Liver (tissue), 9 donors: ENCODE data around the gene PGAM1. TPM values are rescaled to one million over a fixed set of nuclear protein-coding genes. Genes with fewer than 3 reads are reported as not detected.

ENCODE experiments used
- DNase-seq: peaks from one replicate; pipeline ENCODE4 v3.0.0-alpha.2; 2017; ENCODE audit warnings: low spot score
- H3K27ac ChIP-seq, 2 donors: one replicate each; pipeline ENCODE4 v1.7.0; 2013; ENCODE audit warnings: inconsistent platforms in 2 of 2, low read length in 2 of 2, control low read depth in 1 of 2, low read depth in 1 of 2, mild to moderate bottlenecking in 1 of 2
- H3K27me3 ChIP-seq, 4 donors: one replicate each; pipeline versions ENCODE4 v1.6.1 to v1.7.0; 2013; ENCODE audit warnings: low read length in 3 of 4, inconsistent platforms in 1 of 4, mild to moderate bottlenecking in 1 of 4, moderate library complexity in 1 of 4; ENCODE audit not compliant: control insufficient read depth in 4 of 4, insufficient read depth in 4 of 4
- H3K36me3 ChIP-seq, 4 donors: one replicate each; pipeline versions ENCODE4 v1.6.1 to v1.7.0; 2013; ENCODE audit warnings: low read length in 3 of 4, mild to moderate bottlenecking in 3 of 4, low read depth in 1 of 4, moderate library complexity in 1 of 4; ENCODE audit not compliant: control insufficient read depth in 4 of 4, insufficient read depth in 3 of 4
- H3K4me1 ChIP-seq, 4 donors: one replicate each; pipeline versions ENCODE4 v1.6.1 to v1.7.0; 2013; ENCODE audit warnings: low read length in 3 of 4, mild to moderate bottlenecking in 3 of 4, moderate library complexity in 1 of 4; ENCODE audit not compliant: control insufficient read depth in 4 of 4, insufficient read depth in 4 of 4
- H3K4me3 ChIP-seq, 3 donors: one replicate each; pipeline versions ENCODE4 v1.6.1 to v1.7.0; 2013; ENCODE audit warnings: low read length in 3 of 3, control low read depth in 1 of 3, low read depth in 1 of 3, mild to moderate bottlenecking in 1 of 3
- H3K9ac ChIP-seq, 2 donors: one replicate each; pipeline ENCODE4 v1.7.0; 2013; ENCODE audit warnings: low read length in 2 of 2, mild to moderate bottlenecking in 2 of 2, moderate library complexity in 2 of 2, control low read depth in 1 of 2, low read depth in 1 of 2
- H3K9me3 ChIP-seq, 4 donors: one replicate each; pipeline versions ENCODE4 v1.6.1 to v1.7.0; 2013; ENCODE audit warnings: low read length in 3 of 4; ENCODE audit not compliant: control insufficient read depth in 4 of 4
- EGR1 ChIP-seq, 2 donors: IDR thresholded peaks; 2 replicates each; pipeline ENCODE4 v1.6.1; 2016 to 2018; ENCODE audit warnings: antibody characterized with exemption in 2 of 2, low read depth in 2 of 2
- FOXA1 ChIP-seq: IDR thresholded peaks from 2 replicates; pipeline ENCODE4 v1.6.1; 2016; ENCODE audit warnings: antibody characterized with exemption
- FOXA2 ChIP-seq: IDR thresholded peaks from 2 replicates; pipeline ENCODE4 v1.6.1; 2016; ENCODE audit warnings: antibody characterized with exemption
- GABPA ChIP-seq, 2 donors: IDR thresholded peaks in 1 of 2; conservative IDR thresholded peaks in 1 of 2; 2 replicates each; pipeline ENCODE4 v1.6.1; 2016; ENCODE audit warnings: antibody characterized with exemption in 2 of 2, mild to moderate bottlenecking in 1 of 2, moderate library complexity in 1 of 2
- HNF4A ChIP-seq, 2 donors: conservative IDR thresholded peaks; 2 replicates each; pipeline ENCODE4 v1.6.1; 2016; ENCODE audit warnings: antibody characterized with exemption in 2 of 2, mild to moderate bottlenecking in 2 of 2
- HNF4G ChIP-seq: IDR thresholded peaks from 2 replicates; pipeline ENCODE4 v1.6.1; 2016; ENCODE audit warnings: antibody characterized with exemption
- JUND ChIP-seq, 2 donors: IDR thresholded peaks; 2 replicates each; pipeline ENCODE4 v1.6.1; 2016; ENCODE audit warnings: antibody characterized with exemption in 2 of 2
- NR2F2 ChIP-seq: IDR thresholded peaks from 2 replicates; pipeline ENCODE4 v1.6.1; 2016; ENCODE audit warnings: antibody characterized with exemption
- RAD21 ChIP-seq, 2 donors: IDR thresholded peaks; 2 replicates each; pipeline ENCODE4 v1.6.1; 2016; ENCODE audit warnings: antibody characterized with exemption in 2 of 2, mild to moderate bottlenecking in 2 of 2
- RXRA ChIP-seq, 2 donors: IDR thresholded peaks; 2 replicates each; pipeline ENCODE4 v1.6.1; 2017 to 2018; ENCODE audit warnings: antibody characterized with exemption in 2 of 2, mild to moderate bottlenecking in 1 of 2
- SP1 ChIP-seq: IDR thresholded peaks from 2 replicates; pipeline ENCODE4 v1.6.1; 2018; ENCODE audit warnings: antibody characterized with exemption, mild to moderate bottlenecking
- TAF1 ChIP-seq: conservative IDR thresholded peaks from 2 replicates; pipeline ENCODE4 v1.6.1; 2016; ENCODE audit warnings: antibody characterized with exemption, mild to moderate bottlenecking
- YY1 ChIP-seq: IDR thresholded peaks from 2 replicates; pipeline ENCODE4 v1.6.1; 2016; ENCODE audit warnings: antibody characterized with exemption, mild to moderate bottlenecking
- WGBS: extraction: QIAGEN DNeasy Blood & Tissue Kit; methylation state at CpG from one replicate; pipeline ENCODE4 v1.1.7; 2013; 5-methylcytosine and 5-hydroxymethylcytosine counted together
- polyA plus RNA-seq, 2 donors: library from polyadenylated mRNA; stranded (reverse) in 1 of 2; unstranded in 1 of 2; fragments of 200-250 nt in 1 of 2; fragments of >200 nt in 1 of 2; fragmentation: Nextera tagmentation in 1 of 2; extraction: Ambion mirVana in 1 of 2; gene quantifications; one replicate each; pipeline versions ENCODE4 v1.2.1 to v1.2.3, GENCODE V29; 2013 to 2015
- total RNA-seq, 2 donors: library from RNA; depleted of rRNA; stranded (reverse); fragments of >200 nt; gene quantifications; one replicate each; pipeline ENCODE4 v1.2.3, GENCODE V29; 2014
- TF ChIP-seq, protein P1 (sequence below): IDR thresholded peaks from 2 replicates; pipeline ENCODE4 v1.6.1; 2016; ENCODE audit warnings: antibody characterized with exemption
- TF ChIP-seq, protein P2 (sequence below): IDR thresholded peaks from 2 replicates; pipeline ENCODE4 v1.6.1; 2016; ENCODE audit warnings: antibody characterized with exemption
- TF ChIP-seq, protein P3 (sequence below): IDR thresholded peaks from 2 replicates; pipeline ENCODE4 v1.6.1; 2016; ENCODE audit warnings: antibody characterized with exemption, mild to moderate bottlenecking
- TF ChIP-seq, protein P4 (sequence below): IDR thresholded peaks from 2 replicates; pipeline ENCODE4 v1.6.1; 2016; ENCODE audit warnings: antibody characterized with exemption
- donor health status: healthy.
- donor health status: healthy.
- donor health status: healthy.
- donor health status: healthy.
- donor health status: healthy.

Gene PGAM1
- total and polyA plus RNA-seq, 4 donors, result 52.0 to 178 (median 106) TPM

DNA sequence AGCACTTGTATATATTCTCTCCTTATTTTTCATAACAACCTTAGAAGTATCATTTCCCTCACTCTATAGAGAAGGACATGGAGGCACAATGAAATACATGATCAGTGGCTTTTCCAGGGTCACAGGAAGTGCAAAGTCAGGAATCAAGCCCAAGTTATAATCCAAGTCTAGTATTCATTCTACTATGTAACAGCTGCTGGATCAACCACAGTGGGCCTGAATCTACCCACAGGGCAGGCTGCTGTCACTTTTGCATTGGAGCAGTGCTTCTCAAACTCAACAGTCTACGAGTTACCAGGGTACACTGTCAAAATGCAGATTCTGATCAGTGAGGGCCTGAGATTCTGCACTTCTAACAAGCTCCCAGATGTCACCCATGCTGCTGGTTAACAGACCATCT is 38.2 kb downstream of the PGAM1 start:
- Histone ChIP-seq H3K36me3 (peaks cover 15 to 84% (median 73%) of the 10 kb centered on the region in 4 donors), H3K9me3 (no peaks in the 10 kb centered on the region), H3K4me1 (peaks cover 0 to 7% (median 1%) of the 10 kb centered on the region in 4 donors), H3K27ac (no peak overlapping the region), H3K9ac (no peak overlapping the region), H3K27me3 (no peaks in the 10 kb centered on the region), H3K4me3 (no peak overlapping the region)
- DNase-seq, result no peak
- TF ChIP-seq FOXA2 (no peak), HNF4A (conservative IDR thresholded peaks at IDR 0.05) (no peak), HNF4G (no peak), EGR1 (IDR thresholded peaks at IDR 0.05; ENCODE audit: low read depth in 2 of 2) (no peak), RAD21 (IDR thresholded peaks at IDR 0.05) (no peak), TAF1 (no peak), RXRA (IDR thresholded peaks at IDR 0.05) (no peak), GABPA (IDR thresholded peaks at IDR 0.05 in 1 of 2, conservative IDR thresholded peaks at IDR 0.05 in 1 of 2) (no peak), JUND (IDR thresholded peaks at IDR 0.05) (no peak), YY1 (no peak), NR2F2 (no peak), FOXA1 (no peak), SP1 (no peak)
- TF ChIP-seq, protein P1, sequence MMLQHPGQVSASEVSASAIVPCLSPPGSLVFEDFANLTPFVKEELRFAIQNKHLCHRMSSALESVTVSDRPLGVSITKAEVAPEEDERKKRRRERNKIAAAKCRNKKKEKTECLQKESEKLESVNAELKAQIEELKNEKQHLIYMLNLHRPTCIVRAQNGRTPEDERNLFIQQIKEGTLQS, result no peak
- TF ChIP-seq, protein P2, sequence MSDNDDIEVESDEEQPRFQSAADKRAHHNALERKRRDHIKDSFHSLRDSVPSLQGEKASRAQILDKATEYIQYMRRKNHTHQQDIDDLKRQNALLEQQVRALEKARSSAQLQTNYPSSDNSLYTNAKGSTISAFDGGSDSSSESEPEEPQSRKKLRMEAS, result no peak
- TF ChIP-seq, protein P3, sequence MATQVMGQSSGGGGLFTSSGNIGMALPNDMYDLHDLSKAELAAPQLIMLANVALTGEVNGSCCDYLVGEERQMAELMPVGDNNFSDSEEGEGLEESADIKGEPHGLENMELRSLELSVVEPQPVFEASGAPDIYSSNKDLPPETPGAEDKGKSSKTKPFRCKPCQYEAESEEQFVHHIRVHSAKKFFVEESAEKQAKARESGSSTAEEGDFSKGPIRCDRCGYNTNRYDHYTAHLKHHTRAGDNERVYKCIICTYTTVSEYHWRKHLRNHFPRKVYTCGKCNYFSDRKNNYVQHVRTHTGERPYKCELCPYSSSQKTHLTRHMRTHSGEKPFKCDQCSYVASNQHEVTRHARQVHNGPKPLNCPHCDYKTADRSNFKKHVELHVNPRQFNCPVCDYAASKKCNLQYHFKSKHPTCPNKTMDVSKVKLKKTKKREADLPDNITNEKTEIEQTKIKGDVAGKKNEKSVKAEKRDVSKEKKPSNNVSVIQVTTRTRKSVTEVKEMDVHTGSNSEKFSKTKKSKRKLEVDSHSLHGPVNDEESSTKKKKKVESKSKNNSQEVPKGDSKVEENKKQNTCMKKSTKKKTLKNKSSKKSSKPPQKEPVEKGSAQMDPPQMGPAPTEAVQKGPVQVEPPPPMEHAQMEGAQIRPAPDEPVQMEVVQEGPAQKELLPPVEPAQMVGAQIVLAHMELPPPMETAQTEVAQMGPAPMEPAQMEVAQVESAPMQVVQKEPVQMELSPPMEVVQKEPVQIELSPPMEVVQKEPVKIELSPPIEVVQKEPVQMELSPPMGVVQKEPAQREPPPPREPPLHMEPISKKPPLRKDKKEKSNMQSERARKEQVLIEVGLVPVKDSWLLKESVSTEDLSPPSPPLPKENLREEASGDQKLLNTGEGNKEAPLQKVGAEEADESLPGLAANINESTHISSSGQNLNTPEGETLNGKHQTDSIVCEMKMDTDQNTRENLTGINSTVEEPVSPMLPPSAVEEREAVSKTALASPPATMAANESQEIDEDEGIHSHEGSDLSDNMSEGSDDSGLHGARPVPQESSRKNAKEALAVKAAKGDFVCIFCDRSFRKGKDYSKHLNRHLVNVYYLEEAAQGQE, result no peak
- TF ChIP-seq, protein P4, sequence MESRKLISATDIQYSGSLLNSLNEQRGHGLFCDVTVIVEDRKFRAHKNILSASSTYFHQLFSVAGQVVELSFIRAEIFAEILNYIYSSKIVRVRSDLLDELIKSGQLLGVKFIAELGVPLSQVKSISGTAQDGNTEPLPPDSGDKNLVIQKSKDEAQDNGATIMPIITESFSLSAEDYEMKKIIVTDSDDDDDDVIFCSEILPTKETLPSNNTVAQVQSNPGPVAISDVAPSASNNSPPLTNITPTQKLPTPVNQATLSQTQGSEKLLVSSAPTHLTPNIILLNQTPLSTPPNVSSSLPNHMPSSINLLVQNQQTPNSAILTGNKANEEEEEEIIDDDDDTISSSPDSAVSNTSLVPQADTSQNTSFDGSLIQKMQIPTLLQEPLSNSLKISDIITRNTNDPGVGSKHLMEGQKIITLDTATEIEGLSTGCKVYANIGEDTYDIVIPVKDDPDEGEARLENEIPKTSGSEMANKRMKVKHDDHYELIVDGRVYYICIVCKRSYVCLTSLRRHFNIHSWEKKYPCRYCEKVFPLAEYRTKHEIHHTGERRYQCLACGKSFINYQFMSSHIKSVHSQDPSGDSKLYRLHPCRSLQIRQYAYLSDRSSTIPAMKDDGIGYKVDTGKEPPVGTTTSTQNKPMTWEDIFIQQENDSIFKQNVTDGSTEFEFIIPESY, result no peak
- WGBS, result 70% methylated on average over 1 of the region's 1 CpG

DNA sequence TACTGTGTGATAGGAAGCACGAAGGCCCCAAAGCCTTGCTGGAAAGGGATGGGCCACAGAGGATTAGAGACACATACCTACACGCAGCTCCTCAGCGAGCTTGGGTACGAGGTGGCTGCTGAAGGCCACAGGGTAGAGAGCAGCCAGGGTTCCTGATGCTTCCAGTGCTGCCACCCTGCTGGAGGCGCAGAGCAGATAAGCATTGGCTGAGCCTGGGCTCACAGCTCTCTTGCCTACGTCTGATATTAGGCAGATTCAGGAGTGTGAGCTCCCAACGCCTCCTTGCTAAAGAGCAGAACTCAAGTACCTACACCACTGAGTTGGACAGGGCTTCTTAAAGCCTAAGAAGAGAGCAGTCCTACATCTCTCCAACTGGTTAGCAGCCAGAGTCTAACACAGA is 40.0 kb downstream of the PGAM1 start:
- WGBS, result 98% methylated on average over 7 of the region's 7 CpGs
- Histone ChIP-seq H3K4me3 (no peak overlapping the region), H3K27ac (no peak overlapping the region), H3K4me1 (peaks cover 0 to 7% (median 1%) of the 10 kb centered on the region in 4 donors), H3K27me3 (no peaks in the 10 kb centered on the region), H3K36me3 (peaks cover 13 to 83% (median 67%) of the 10 kb centered on the region in 4 donors), H3K9ac (no peak overlapping the region), H3K9me3 (no peaks in the 10 kb centered on the region)
- TF ChIP-seq GABPA (IDR thresholded peaks at IDR 0.05 in 1 of 2, conservative IDR thresholded peaks at IDR 0.05 in 1 of 2) (no peak), HNF4G (no peak), JUND (IDR thresholded peaks at IDR 0.05) (no peak), SP1 (no peak), YY1 (no peak), EGR1 (IDR thresholded peaks at IDR 0.05; ENCODE audit: low read depth in 2 of 2) (no peak), RXRA (IDR thresholded peaks at IDR 0.05) (no peak), RAD21 (IDR thresholded peaks at IDR 0.05) (no peak), HNF4A (conservative IDR thresholded peaks at IDR 0.05) (no peak), FOXA1 (no peak)
- TF ChIP-seq, protein P1, result no peak
- TF ChIP-seq, protein P2, result no peak
- TF ChIP-seq, protein P3, result no peak
- no peak for DNase-seq
